Mammary epithelial cell (primary cell): ENCODE measurements around the gene PDGFC.

Source experiments
- EZH2 ChIP-seq: IDR thresholded peaks from 2 replicates; pipeline ENCODE4 v1.6.1; 2012; ENCODE audit warnings: low read length, inconsistent platforms, borderline replicate concordance
- TF ChIP-seq, protein P1 (sequence below), 2 donors: IDR thresholded peaks in 1 of 2; conservative IDR thresholded peaks in 1 of 2; 2 replicates each; pipeline ENCODE4 v1.5.1; 2011 to 2012; ENCODE audit warnings: inconsistent platforms in 2 of 2, low read length in 2 of 2, mild to moderate bottlenecking in 2 of 2, control low read depth in 1 of 2, low read depth in 1 of 2; ENCODE audit not compliant: insufficient read depth in 1 of 2; ENCODE audit errors: extremely low read depth in 1 of 2

- no peak for TF ChIP-seq EZH2
- TF ChIP-seq, protein P1, sequence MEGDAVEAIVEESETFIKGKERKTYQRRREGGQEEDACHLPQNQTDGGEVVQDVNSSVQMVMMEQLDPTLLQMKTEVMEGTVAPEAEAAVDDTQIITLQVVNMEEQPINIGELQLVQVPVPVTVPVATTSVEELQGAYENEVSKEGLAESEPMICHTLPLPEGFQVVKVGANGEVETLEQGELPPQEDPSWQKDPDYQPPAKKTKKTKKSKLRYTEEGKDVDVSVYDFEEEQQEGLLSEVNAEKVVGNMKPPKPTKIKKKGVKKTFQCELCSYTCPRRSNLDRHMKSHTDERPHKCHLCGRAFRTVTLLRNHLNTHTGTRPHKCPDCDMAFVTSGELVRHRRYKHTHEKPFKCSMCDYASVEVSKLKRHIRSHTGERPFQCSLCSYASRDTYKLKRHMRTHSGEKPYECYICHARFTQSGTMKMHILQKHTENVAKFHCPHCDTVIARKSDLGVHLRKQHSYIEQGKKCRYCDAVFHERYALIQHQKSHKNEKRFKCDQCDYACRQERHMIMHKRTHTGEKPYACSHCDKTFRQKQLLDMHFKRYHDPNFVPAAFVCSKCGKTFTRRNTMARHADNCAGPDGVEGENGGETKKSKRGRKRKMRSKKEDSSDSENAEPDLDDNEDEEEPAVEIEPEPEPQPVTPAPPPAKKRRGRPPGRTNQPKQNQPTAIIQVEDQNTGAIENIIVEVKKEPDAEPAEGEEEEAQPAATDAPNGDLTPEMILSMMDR (conservative IDR thresholded peaks at IDR 0.05 in 1 of 2, IDR thresholded peaks at IDR 0.05 in 1 of 2; ENCODE audit: extremely low read depth in 1 of 2, insufficient read depth in 1 of 2, low read depth in 1 of 2, low read length in 2 of 2): no peak
Measured at GRCh38 chr4:156773648-156774357, 197.8 kb downstream of the PDGFC start.
